Stomach (tissue), 9 donors: ENCODE results near the gene FSD1. TPM values are rescaled to one million over a fixed set of nuclear protein-coding genes. Genes with fewer than 3 reads are reported as not detected.
"Not testable (repeated sequence)": the region's sequence is repeated elsewhere in the genome, so short reads cannot be mapped to it uniquely, and the experiment has no call there.

Experiments
- DNase-seq, 2 donors: peaks; one replicate each; pipeline versions ENCODE4 v3.0.0 to v3.0.0-alpha.2; 2013 to 2019
- H3K27ac ChIP-seq, 5 donors: fragments of 200-600 bp in 4 of 5; sonication (generic) in 4 of 5; one replicate each; pipeline ENCODE4 v1.5.1; 2013 to 2019; ENCODE audit warnings: mild to moderate bottlenecking in 1 of 5, moderate library complexity in 1 of 5
- H3K27me3 ChIP-seq, 3 donors: fragments of 200-600 bp; sonication (generic); one replicate each; pipeline ENCODE4 v1.5.1; 2017 to 2019; ENCODE audit warnings: mixed run types in 1 of 3
- H3K36me3 ChIP-seq, 4 donors: fragments of 200-600 bp; sonication (generic); 1 replicate in 3 of 4; 2 replicates in 1 of 4; pipeline ENCODE4 v1.5.1; 2016 to 2019
- H3K4me1 ChIP-seq, 4 donors: fragments of 200-600 bp; sonication (generic); one replicate each; pipeline ENCODE4 v1.5.1; 2016 to 2019
- H3K4me3 ChIP-seq, 4 donors: fragments of 200-600 bp; sonication (generic) in 3 of 4; one replicate each; pipeline ENCODE4 v1.5.1; 2016 to 2019; ENCODE audit warnings: mild to moderate bottlenecking in 1 of 4
- H3K9me3 ChIP-seq, 4 donors: fragments of 200-600 bp; sonication (generic); one replicate each; pipeline ENCODE4 v1.5.1; 2016 to 2019
- CTCF ChIP-seq, 7 experiments: fragments of 450-650 bp in 4 of 7; fragments of 200-600 bp in 3 of 7; sonication (generic) in 3 of 7; IDR thresholded peaks; one replicate each; pipeline ENCODE4 v1.5.1; 2016 to 2019; ENCODE audit warnings: antibody characterized with exemption in 7 of 7, control low read depth in 2 of 7, mild to moderate bottlenecking in 1 of 7
- EP300 ChIP-seq: sonication (generic); formaldehyde crosslinking; IDR thresholded peaks from one replicate; pipeline ENCODE4 v1.6.1; 2017; ENCODE audit warnings: antibody characterized with exemption
- POLR2A ChIP-seq, 4 donors: fragments of 450-650 bp; IDR thresholded peaks; one replicate each; pipeline ENCODE4 v1.6.1; 2016; ENCODE audit warnings: antibody characterized with exemption in 4 of 4, control low read depth in 2 of 4, mild to moderate bottlenecking in 1 of 4, moderate library complexity in 1 of 4
- POLR2AphosphoS5 ChIP-seq, 3 donors: sonication (generic); formaldehyde crosslinking; IDR thresholded peaks; one replicate each; pipeline ENCODE4 v1.6.1; 2016; ENCODE audit warnings: antibody characterized with exemption in 3 of 3
- WGBS, 5 donors: extraction: QIAGEN DNeasy Blood & Tissue Kit in 3 of 5; methylation state at CpG; one replicate each; pipeline versions ENCODE4 v1.1.5 to v1.1.7; 2013 to 2018; 5-methylcytosine and 5-hydroxymethylcytosine counted together
- intact Hi-C: fragments of 100-400 bp; cut with DNase I; formaldehyde crosslinking; loops from one replicate; pipeline ENCODE4 v1.15.1; 2023; ENCODE audit warnings: low total_unique reads
- polyA plus RNA-seq, 3 donors: library from polyadenylated mRNA; stranded (reverse); fragments of 200-250 nt; gene quantifications; one replicate each; pipeline ENCODE4 v1.2.3, GENCODE V29; 2013
- total RNA-seq, 5 donors: library from RNA; depleted of rRNA; stranded (reverse); fragments of >200 nt; gene quantifications; one replicate each; pipeline versions ENCODE4 v1.1.0 to v1.2.3, GENCODE V29; 2014 to 2016
- donor health status: healthy with polysubstance abuse.
- donor health status: Bipolar disorder and iron deficiency.
- donor health status: healthy.

The FSD1 gene
- total and polyA plus RNA-seq, 8 donors = 0.31 to 12.5 (median 1.3) TPM; not detected in 3

- Histone ChIP-seq H3K4me1 (peaks cover 0 to 18% (median 11%) of the 10 kb centered on the region in 4 donors), H3K9me3 (no peaks in the 10 kb centered on the region), H3K4me3 (no peak overlapping the region), H3K27me3 (no peaks in the 10 kb centered on the region), H3K27ac (peak overlapping the region; percentile 1 to 82 (median 73)), H3K36me3 (peaks cover 38 to 94% (median 85%) of the 10 kb centered on the region in 4 donors)
- 51 to 74% (median 66%) methylated on average over 19 to 30 of the region's 30 CpGs for WGBS, 5 donors
- TF ChIP-seq EP300 = no peak
- TF ChIP-seq POLR2AphosphoS5 (IDR thresholded peaks at IDR 0.05) = peak in 1 of 3 donors; percentile 61
- TF ChIP-seq POLR2A (IDR thresholded peaks at IDR 0.05) = no peak
- no peak for TF ChIP-seq CTCF (IDR thresholded peaks at IDR 0.05)
- peak in 1 of 2 donors; percentile 85 for DNase-seq
- intact Hi-C loops = no loop called here
Measured at GRCh38 chr19:4267901-4268815, 36.2 kb upstream of the FSD1 start.

- Histone ChIP-seq H3K4me1 (peaks cover 0 to 18% (median 11%) of the 10 kb centered on the region in 4 donors), H3K27me3 (no peaks in the 10 kb centered on the region), H3K36me3 (peaks cover 34 to 87% (median 78%) of the 10 kb centered on the region in 4 donors), H3K9me3 (no peaks in the 10 kb centered on the region), H3K27ac (peak overlapping the region in 4 of 5 donors; percentile 64 to 82 (median 72)), H3K4me3 (no peak overlapping the region)
- TF ChIP-seq POLR2AphosphoS5 (IDR thresholded peaks at IDR 0.05) (no peak), CTCF (IDR thresholded peaks at IDR 0.05) (no peak), POLR2A (IDR thresholded peaks at IDR 0.05) (no peak), EP300 (no peak)
- 82 to 95% (median 90%) methylated on average over 11 to 13 of the region's 13 CpGs for WGBS, 5 donors
- DNase-seq = no peak
- intact Hi-C loops = no loop called here
Measured at GRCh38 chr19:4268816-4269430, 35.5 kb upstream of the FSD1 start.

- Histone ChIP-seq H3K27me3 (peaks cover 0 to 9% (median 5%) of the 10 kb centered on the region in 3 donors), H3K9me3 (no peaks in the 10 kb centered on the region), H3K4me1 (peaks cover 0 to 8% (median 3%) of the 10 kb centered on the region in 4 donors), H3K4me3 (no peak overlapping the region), H3K27ac (no peak overlapping the region), H3K36me3 (peaks cover 24 to 47% (median 44%) of the 10 kb centered on the region in 4 donors)
- DNase-seq = no peak
- TF ChIP-seq POLR2AphosphoS5 (IDR thresholded peaks at IDR 0.05) (no peak), POLR2A (IDR thresholded peaks at IDR 0.05) (no peak), CTCF (IDR thresholded peaks at IDR 0.05) (no peak), EP300 (no peak)
- intact Hi-C loops = no loop called here
- WGBS, 5 donors = 50 to 70% (median 65%) methylated on average over 7 to 10 of the region's 10 CpGs
Measured at GRCh38 chr19:4272894-4273293, 31.5 kb upstream of the FSD1 start.

GRCh38 chr19:4274321-4274686 lies 30.1 kb upstream of the FSD1 start:
- Histone ChIP-seq H3K4me1 (peaks cover 5 to 12% (median 8%) of the 10 kb centered on the region in 4 donors), H3K36me3 (peaks cover 11 to 33% (median 30%) of the 10 kb centered on the region in 4 donors), H3K27me3 (peaks cover 6 to 24% (median 19%) of the 10 kb centered on the region in 3 donors)
- 80 to 88% (median 86%) methylated on average over 6 of the region's 6 CpGs for WGBS, 5 donors
- H3K4me3 ChIP-seq, DNase-seq, intact Hi-C loops, H3K9me3 ChIP-seq, H3K27ac ChIP-seq: not testable (repeated sequence)
